Fibroblast of skin of right quadriceps (primary cell): ENCODE measurements around the gene GPR142.
"Not testable (repeated sequence)": the region's sequence is repeated elsewhere in the genome, so short reads cannot be mapped to it uniquely, and the experiment has no call there.

Experiments used
- DNase-seq: peaks from one replicate; pipeline ENCODE4 v3.0.0-alpha.2; 2013

The GPR142 gene

GRCh38 chr17:74394977-74395376 is 27.7 kb downstream of the GPR142 start:
- DNase-seq = no peak

DNA sequence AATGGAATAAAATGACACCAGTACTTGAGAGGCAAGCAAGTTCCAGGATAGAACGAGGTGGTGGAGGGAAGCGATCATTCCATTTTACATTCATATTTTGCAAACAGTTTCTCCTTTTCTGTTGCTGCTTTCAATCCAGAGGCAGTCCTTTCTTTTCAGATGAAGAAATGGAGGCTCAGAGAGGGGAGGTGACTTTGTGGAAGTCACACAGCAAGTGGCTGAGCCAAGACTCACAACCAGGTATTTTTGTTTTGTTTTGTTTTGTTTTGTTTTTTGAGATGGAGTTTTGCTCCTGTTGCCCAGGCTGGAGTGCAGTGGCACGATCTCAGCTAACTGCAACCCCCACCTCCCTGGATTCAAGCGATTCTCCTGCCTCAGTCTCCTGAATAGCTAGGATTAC is 29.3 kb downstream of the GPR142 start:
- DNase-seq = no peak

- DNase-seq = no peak
Measured at GRCh38 chr17:74402048-74402447, 34.7 kb downstream of the GPR142 start.

- DNase-seq = no peak
Measured at GRCh38 chr17:74403512-74404137, 36.3 kb downstream of the GPR142 start.

- DNase-seq = no peak
Measured at GRCh38 chr17:74404218-74404617, 36.9 kb downstream of the GPR142 start.

DNA sequence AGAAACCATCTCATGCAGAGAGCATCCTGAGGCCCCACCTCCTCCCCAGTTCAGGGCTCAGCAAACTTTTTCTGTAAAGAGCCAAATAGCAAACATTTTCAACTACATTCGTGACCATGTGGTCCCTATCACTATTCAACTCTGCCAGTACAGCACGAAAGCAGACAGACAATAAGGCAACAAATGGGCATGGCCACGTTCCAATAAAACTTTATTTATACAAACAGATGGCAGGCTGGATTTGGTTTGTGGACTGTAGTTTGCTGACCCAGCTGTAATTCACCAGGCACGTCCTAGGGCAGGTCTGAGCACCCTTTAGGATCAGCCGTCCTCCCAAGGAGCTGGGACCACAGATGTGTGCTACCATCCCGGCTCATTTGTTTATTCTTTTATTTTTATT is 37.5 kb downstream of the GPR142 start:
- DNase-seq = no peak

- not testable (repeated sequence) for DNase-seq
Measured at GRCh38 chr17:74405311-74405710, 38.0 kb downstream of the GPR142 start.

- DNase-seq = no peak
Measured at GRCh38 chr17:74407384-74407783, 40.1 kb downstream of the GPR142 start.

GRCh38 chr17:74408262-74408661 is 41.0 kb downstream of the GPR142 start:
- DNase-seq = no peak

DNA sequence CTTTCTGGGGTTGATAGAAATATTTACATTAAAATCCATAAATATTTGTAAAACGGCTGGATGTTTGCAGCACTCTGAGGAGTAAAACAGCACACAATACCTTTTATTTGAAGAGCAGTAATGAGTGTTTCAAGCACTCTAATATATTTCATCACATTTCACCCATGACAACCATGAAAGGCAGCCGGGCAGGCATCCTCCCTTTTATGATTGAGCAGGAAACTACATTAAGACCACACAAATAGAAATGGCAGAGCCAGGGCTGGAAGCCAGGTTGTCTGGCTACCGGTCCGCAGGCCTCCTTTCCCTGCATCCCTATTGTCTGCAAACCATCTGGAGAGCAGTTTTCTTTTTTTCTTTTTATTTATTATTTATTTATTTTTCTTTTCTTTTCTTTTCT is 41.5 kb downstream of the GPR142 start:
- DNase-seq = no peak

DNA sequence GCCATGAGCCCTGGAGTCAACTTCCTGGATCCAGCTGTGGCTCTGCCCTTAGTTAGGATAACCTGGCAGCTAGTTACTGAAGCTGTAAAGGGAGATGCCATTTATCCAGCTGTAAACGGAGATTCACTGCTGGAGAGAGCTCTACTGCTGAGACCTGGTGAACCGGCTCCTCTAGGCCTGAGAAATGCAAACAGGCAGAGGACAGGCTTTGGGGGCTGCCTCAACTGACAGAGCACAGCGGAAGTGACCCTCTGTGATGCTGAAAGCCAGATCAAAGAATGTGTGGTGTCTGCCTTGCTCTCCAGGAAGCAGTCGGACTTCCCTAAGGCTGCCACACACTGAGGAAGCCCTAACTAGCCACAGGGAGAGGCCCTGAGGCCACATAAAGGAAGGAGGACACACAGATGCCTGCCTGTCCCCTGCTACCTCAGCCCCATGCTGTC is 42.7 kb downstream of the GPR142 start:
- DNase-seq = no peak

DNA sequence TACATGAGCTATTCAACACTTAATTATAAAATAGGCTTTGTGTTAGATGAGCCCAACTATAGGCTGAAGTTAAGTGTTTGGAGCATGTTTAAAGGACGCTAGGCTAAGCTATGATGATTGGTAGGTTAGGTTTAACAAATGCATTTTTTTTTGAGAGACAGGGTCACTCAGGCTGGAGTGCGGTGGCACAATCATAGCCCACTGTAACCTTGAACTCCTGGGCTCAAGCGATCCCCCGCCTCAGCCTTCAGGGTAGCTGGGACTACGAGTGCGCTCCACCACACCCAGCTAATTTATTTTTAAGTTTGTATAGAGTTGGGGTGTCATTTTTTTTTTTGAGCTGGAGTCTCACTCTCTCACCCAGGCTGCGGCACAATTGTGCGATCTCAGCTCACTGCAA is 45.3 kb downstream of the GPR142 start:
- no peak for DNase-seq

DNA sequence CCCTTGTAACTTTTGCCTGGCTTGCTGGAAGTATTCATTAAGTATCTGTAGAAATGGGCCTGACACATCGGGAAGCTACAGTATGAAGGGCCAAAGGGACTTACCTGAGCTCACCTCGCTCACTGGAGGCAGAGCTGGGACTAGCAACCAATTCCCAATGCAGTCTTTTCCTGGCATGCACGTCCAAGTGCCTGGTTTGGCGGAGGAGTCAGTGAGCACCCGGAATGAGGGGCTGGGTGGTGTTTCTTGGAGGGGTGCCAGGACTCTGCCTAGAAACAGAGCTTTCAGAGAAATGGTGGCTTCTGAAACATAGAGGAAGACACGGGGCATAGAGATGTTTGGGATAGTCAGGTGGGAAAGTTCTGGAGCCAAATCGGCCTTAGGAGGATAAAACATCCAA is 46.2 kb downstream of the GPR142 start:
- DNase-seq = no peak

GRCh38 chr17:74414510-74414909 is 47.2 kb downstream of the GPR142 start:
- no peak for DNase-seq

DNA sequence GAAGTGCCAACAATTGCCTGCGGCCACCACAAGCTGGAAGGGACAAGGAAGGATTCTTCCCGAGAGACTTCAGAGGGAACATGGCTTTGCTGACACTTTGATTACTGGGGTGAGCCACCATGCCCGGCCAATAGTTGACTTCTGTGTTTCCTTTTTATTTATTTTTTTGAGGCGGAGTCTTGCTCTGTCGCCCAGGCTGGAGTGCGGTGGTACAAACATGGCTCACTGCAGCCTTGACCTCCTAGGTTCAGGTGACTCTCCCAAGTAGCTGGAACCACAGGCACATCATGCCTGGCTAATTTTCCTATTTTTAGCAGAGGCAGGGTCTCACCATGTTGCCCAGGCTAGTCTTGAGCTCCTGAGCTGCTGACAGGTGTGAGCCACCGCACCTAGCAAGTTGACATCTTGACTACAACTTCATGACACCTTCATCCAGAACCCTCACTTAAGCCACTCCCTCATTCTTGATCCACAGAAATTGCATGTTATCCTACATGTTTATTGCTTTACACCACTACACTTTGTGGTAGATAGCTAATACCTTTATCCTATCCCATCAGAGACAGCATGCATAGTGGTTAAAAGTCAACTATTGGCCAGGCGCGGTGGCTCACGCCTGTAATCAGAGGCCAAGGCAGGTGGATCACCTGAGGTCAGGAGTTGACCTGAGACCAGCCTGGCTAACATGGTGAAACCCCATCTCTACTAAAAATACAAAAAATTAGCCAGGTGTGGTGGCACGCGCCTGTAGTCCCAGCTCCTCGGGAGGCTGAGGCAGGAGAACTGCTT is 48.5 kb downstream of the GPR142 start:
- no peak for DNase-seq

- DNase-seq = peak; percentile 38
Measured at GRCh38 chr17:74417178-74418045, 50.1 kb downstream of the GPR142 start.

DNA sequence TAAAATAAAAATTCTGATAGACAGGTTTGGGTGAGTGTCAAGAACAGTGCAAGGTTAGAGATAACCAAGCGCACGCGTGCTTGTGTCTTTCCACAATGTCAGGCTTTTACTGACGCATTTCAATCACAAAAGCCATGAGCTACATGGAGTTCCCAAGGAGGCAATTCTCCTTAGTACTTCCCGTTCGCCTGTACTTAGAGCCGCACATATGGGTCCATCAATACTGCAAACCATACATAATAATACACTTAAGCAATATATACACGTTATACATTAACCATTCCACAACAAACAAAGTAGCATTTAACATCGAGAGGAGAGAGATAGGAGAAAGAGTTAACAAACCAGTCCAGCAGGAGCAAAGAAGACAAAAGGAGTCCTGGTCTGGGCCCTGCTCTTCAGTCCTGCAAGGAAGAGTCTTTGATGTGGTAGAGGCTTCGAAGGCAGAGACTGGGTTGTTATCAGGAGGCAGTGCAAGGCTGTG is 52.7 kb downstream of the GPR142 start:
- DNase-seq = no peak
